ENCODE measurements around the gene NOXA1.
A peak's percentile ranks its signal among the peaks of the same experiment; 100 is the strongest.
"Not testable (repeated sequence)": the region's sequence is repeated elsewhere in the genome, so short reads cannot be mapped to it uniquely, and the experiment has no call there.

The NOXA1 gene

GRCh38 chr9:137466389-137467085 lies 43.3 kb downstream of the NOXA1 start:
- DNase-seq: not testable (repeated sequence)

- DNase-seq: no peak
These were observed 44.0 kb downstream of the NOXA1 start for GRCh38 chr9:137467161-137467581.

- DNase-seq: no peak
These were observed 44.7 kb downstream of the NOXA1 start for GRCh38 chr9:137467896-137468295.

- no peak for DNase-seq
These were observed 47.6 kb downstream of the NOXA1 start for GRCh38 chr9:137470785-137471184.

- DNase-seq: no peak
These were observed 51.1 kb downstream of the NOXA1 start for GRCh38 chr9:137474271-137474670.

GRCh38 chr9:137475666-137476065 lies 52.5 kb downstream of the NOXA1 start:
- DNase-seq: no peak

- DNase-seq: no peak
These were observed 53.7 kb downstream of the NOXA1 start for GRCh38 chr9:137476856-137477255.

GRCh38 chr9:137477778-137478612 lies 54.8 kb downstream of the NOXA1 start:
- no peak for DNase-seq

GRCh38 chr9:137478613-137478961 lies 55.4 kb downstream of the NOXA1 start:
- no peak for DNase-seq

- DNase-seq: peak; percentile 70
These were observed 56.0 kb downstream of the NOXA1 start for GRCh38 chr9:137478962-137479861.

GRCh38 chr9:137479892-137480685 lies 56.9 kb downstream of the NOXA1 start:
- no peak for DNase-seq

GRCh38 chr9:137480686-137481683 lies 57.8 kb downstream of the NOXA1 start:
- DNase-seq: no peak

- DNase-seq: no peak
These were observed 59.0 kb downstream of the NOXA1 start for GRCh38 chr9:137482094-137482781.
